Astrocyte of the cerebellum (primary cell): Measurements from ENCODE around the gene TRMT2B.
"Not testable (repeated sequence)": the region's sequence is repeated elsewhere in the genome, so short reads cannot be mapped to it uniquely, and the experiment has no call there.

Experiments used
- DNase-seq: peaks from one replicate; pipeline ENCODE4 v3.0.0-alpha.2; 2011; ENCODE audit warnings: low read depth
- H3K4me3 ChIP-seq: 2 replicates; pipeline ENCODE4 v1.5.1; 2011; ENCODE audit warnings: mild to moderate bottlenecking, low read depth, low read length, moderate library complexity
- CTCF ChIP-seq: IDR thresholded peaks from 2 replicates; pipeline ENCODE4 v1.5.1; 2012; ENCODE audit warnings: low read length, low read depth, moderate library complexity, mild to moderate bottlenecking; ENCODE audit errors: missing control alignments
- in situ Hi-C: cut with HindIII; loops from 2 replicates; pipeline ENCODE4 v1.10.0; 2017; ENCODE audit warnings: low sequenced_read_pairs

TRMT2B gene

GRCh38 chrX:101009090-101009489 is 42.8 kb downstream of the TRMT2B start:
- H3K4me3 ChIP-seq, result no peak overlapping the region
- no peak for DNase-seq
- in situ Hi-C loops, result no loop called here
- no peak for TF ChIP-seq CTCF

- DNase-seq, result no peak
- in situ Hi-C loops, result no loop called here
- TF ChIP-seq CTCF, result no peak
- no peak overlapping the region for H3K4me3 ChIP-seq
Observed at GRCh38 chrX:100999451-100999850, 52.5 kb downstream of the TRMT2B start.

GRCh38 chrX:100995469-100995868 is 56.4 kb downstream of the TRMT2B start:
- no peak for DNase-seq
- in situ Hi-C loops, result no loop called here
- no peak overlapping the region for H3K4me3 ChIP-seq
- TF ChIP-seq CTCF, result no peak

- no peak for TF ChIP-seq CTCF
- in situ Hi-C loops, result no loop called here
- DNase-seq, result no peak
- no peak overlapping the region for H3K4me3 ChIP-seq
Observed at GRCh38 chrX:100994352-100995281, 57.3 kb downstream of the TRMT2B start.

GRCh38 chrX:100990139-100990538 is 61.8 kb downstream of the TRMT2B start:
- in situ Hi-C loops, result no loop called here
- DNase-seq, result no peak
- TF ChIP-seq CTCF, result no peak
- H3K4me3 ChIP-seq, result no peak overlapping the region

GRCh38 chrX:100984818-100985217 is 67.1 kb downstream of the TRMT2B start:
- H3K4me3 ChIP-seq, result no peak overlapping the region
- no peak for TF ChIP-seq CTCF
- in situ Hi-C loops, result no loop called here
- no peak for DNase-seq

GRCh38 chrX:100981498-100981845 is 70.4 kb downstream of the TRMT2B start:
- in situ Hi-C loops, DNase-seq: not testable (repeated sequence)

More at GRCh38 chrX:100981498-100981845, 70.4 kb downstream of the TRMT2B start:
- not testable (repeated sequence) for H3K4me3 ChIP-seq
